Activated T-helper 17 cell treated with anti-CD3 and anti-CD28 coated beads, Interleukin-2, amount 50 U/mL, for 72 hours (primary cell): ENCODE results near the gene SRPX. TPM values are rescaled to one million over a fixed set of nuclear protein-coding genes. Genes with fewer than 3 reads are reported as not detected.
A peak's percentile ranks its signal among the peaks of the same experiment; 100 is the strongest.

Source experiments
- ATAC-seq: fragments of 150-1000 bp; cut with Tn5 transposase; replicated peaks from 2 replicates; pipeline ENCODE4 v1.10.0; 2021; ENCODE audit warnings: mild to moderate bottlenecking, moderate library complexity
- H3K27ac Mint-ChIP-seq: one replicate; pipeline ENCODE4 v1.8.0; 2022; ENCODE audit warnings: mixed read lengths
- H3K27me3 Mint-ChIP-seq: one replicate; pipeline ENCODE4 v1.8.0; 2022; ENCODE audit warnings: mixed read lengths
- H3K36me3 Mint-ChIP-seq: one replicate; pipeline ENCODE4 v1.8.0; 2022; ENCODE audit warnings: low read depth, mild to moderate bottlenecking, mixed read lengths
- H3K4me1 Mint-ChIP-seq: one replicate; pipeline ENCODE4 v1.8.0; 2022; ENCODE audit warnings: mixed read lengths
- H3K4me3 Mint-ChIP-seq: one replicate; pipeline ENCODE4 v1.8.0; 2022; ENCODE audit warnings: mild to moderate bottlenecking, mixed read lengths
- H3K9me3 Mint-ChIP-seq: one replicate; pipeline ENCODE4 v1.8.0; 2022; ENCODE audit warnings: mixed read lengths
- total RNA-seq, 2 donors: library from RNA; stranded (reverse); gene quantifications; one replicate each; pipeline ENCODE4 v1.2.3, GENCODE V29; 2022

The SRPX gene
- total RNA-seq, 2 donors from 2014 or later: 0.65 to 1.4 TPM

- ATAC-seq: peak; percentile 67
Measured at GRCh38 chrX:38103857-38104812, 116.5 kb downstream of the SRPX start.

GRCh38 chrX:38102875-38103274 lies 117.8 kb downstream of the SRPX start:
- H3K27ac Mint-ChIP-seq: peak overlapping the region; percentile 53
- H3K27me3 Mint-ChIP-seq: no peaks in the 10 kb centered on the region
- H3K4me3 Mint-ChIP-seq: peak overlapping the region; percentile 1
- peaks cover 12% of the 10 kb centered on the region for H3K4me1 Mint-ChIP-seq
- H3K36me3 Mint-ChIP-seq: no peaks in the 10 kb centered on the region
- peak; percentile 18 for ATAC-seq
- no peaks in the 10 kb centered on the region for H3K9me3 Mint-ChIP-seq

More at GRCh38 chrX:38103857-38104812, 116.5 kb downstream of the SRPX start:
- H3K4me3 Mint-ChIP-seq: peak overlapping the region; percentile 64
- no peaks in the 10 kb centered on the region for H3K9me3 Mint-ChIP-seq
- peaks cover 12% of the 10 kb centered on the region for H3K4me1 Mint-ChIP-seq
- no peaks in the 10 kb centered on the region for H3K27me3 Mint-ChIP-seq
- no peaks in the 10 kb centered on the region for H3K36me3 Mint-ChIP-seq
- peak overlapping the region; percentile 54 for H3K27ac Mint-ChIP-seq

- Mint-ChIP-seq H3K4me1 (peaks cover 12% of the 10 kb centered on the region), H3K27me3 (no peaks in the 10 kb centered on the region)
Measured at GRCh38 chrX:38102240-38102639, 118.4 kb downstream of the SRPX start.

GRCh38 chrX:38099688-38100087 lies 121.0 kb downstream of the SRPX start:
- H3K27ac Mint-ChIP-seq: no peak overlapping the region

More at GRCh38 chrX:38102240-38102639, 118.4 kb downstream of the SRPX start:
- Mint-ChIP-seq H3K27ac (peak overlapping the region; percentile 53), H3K4me3 (no peak overlapping the region), H3K9me3 (no peaks in the 10 kb centered on the region), H3K36me3 (no peaks in the 10 kb centered on the region)
- ATAC-seq: no peak

More at GRCh38 chrX:38099688-38100087, 121.0 kb downstream of the SRPX start:
- Mint-ChIP-seq H3K4me3 (no peak overlapping the region), H3K4me1 (peaks cover 9% of the 10 kb centered on the region), H3K9me3 (no peaks in the 10 kb centered on the region), H3K27me3 (no peaks in the 10 kb centered on the region), H3K36me3 (no peaks in the 10 kb centered on the region)
- ATAC-seq: no peak

Other genes with a start within 250 kb of the SRPX start
- under 1 TPM; 0.06 to 0.26 TPM for gene SYTL5, start 214.3 kb downstream of the SRPX start, total RNA-seq
- 1 to 10 TPM; 3.5 to 7.5 TPM for gene RPGR, start 106.6 kb upstream of the SRPX start, total RNA-seq
- under 1 TPM in 1 of 2 donors, not detected in 1; 0.21 TPM for gene OTC, start 131.7 kb upstream of the SRPX start, total RNA-seq